SU-DHL-6 (cell line): ENCODE data around the gene DTD2.

ENCODE experiments used
- H2AFZ ChIP-seq: fragments of 200-600 bp; sonication (generic); 2 replicates; pipeline ENCODE4 v1.6.1; 2014; ENCODE audit warnings: low read depth, mild to moderate bottlenecking, moderate library complexity, mixed read lengths, antibody characterized with exemption, low read length; ENCODE audit not compliant: severe bottlenecking
- H3F3A ChIP-seq: fragments of 200-600 bp; shearing (Covaris generic); 2 replicates; pipeline ENCODE4 v1.6.0; 2016; ENCODE audit warnings: antibody characterized with exemption, mild to moderate bottlenecking; ENCODE audit not compliant: insufficient read depth
- H3K27ac ChIP-seq: fragments of 200-600 bp; sonication (generic); 2 replicates; pipeline ENCODE4 v1.5.1; 2016; ENCODE audit warnings: low read depth, mild to moderate bottlenecking, low read length, moderate library complexity, mixed read lengths
- H3K27me3 ChIP-seq: fragments of 200-600 bp; sonication (generic), shearing (Covaris generic); 2 replicates; pipeline ENCODE4 v1.6.0; 2014; ENCODE audit warnings: mild to moderate bottlenecking, low read length
- H3K36me3 ChIP-seq: fragments of 200-600 bp; sonication (generic); 2 replicates; pipeline ENCODE4 v1.6.1; 2014; ENCODE audit warnings: mild to moderate bottlenecking, low read length, mixed read lengths
- H3K4me2 ChIP-seq: fragments of 300-600, 200-600 bp; shearing (Covaris generic), sonication (generic); 2 replicates; pipeline ENCODE4 v1.6.0; 2014; ENCODE audit warnings: low read length, low read depth, mild to moderate bottlenecking; ENCODE audit not compliant: poor library complexity, severe bottlenecking
- H3K4me3 ChIP-seq: fragments of 200-600 bp; sonication (generic); 2 replicates; pipeline ENCODE4 v1.5.1; 2014; ENCODE audit warnings: antibody characterized with exemption, low read length, mild to moderate bottlenecking, mixed read lengths; ENCODE audit not compliant: insufficient read depth, poor library complexity, severe bottlenecking
- H3K79me2 ChIP-seq: fragments of 200-600 bp; sonication (generic); 2 replicates; pipeline ENCODE4 v1.6.1; 2014; ENCODE audit warnings: mild to moderate bottlenecking, low read length, moderate library complexity; ENCODE audit not compliant: insufficient read depth
- H3K9ac ChIP-seq: fragments of 200-600 bp; sonication (generic); 2 replicates; pipeline ENCODE4 v1.7.0; 2014; ENCODE audit warnings: mild to moderate bottlenecking, low read length
- H3K9me2 ChIP-seq: fragments of 200-600 bp; sonication (generic); replicated peaks from 2 replicates; pipeline ENCODE4 v1.6.1; 2014; ENCODE audit warnings: low read length; ENCODE audit not compliant: insufficient read depth
- H3K9me3 ChIP-seq: fragments of 200-600 bp; sonication (generic); 2 replicates; pipeline ENCODE4 v1.6.1; 2014; ENCODE audit warnings: low read length, mixed read lengths; ENCODE audit not compliant: insufficient read depth
- H4K20me1 ChIP-seq: fragments of 200-600 bp; sonication (generic); 2 replicates; pipeline ENCODE4 v1.6.1; 2014; ENCODE audit warnings: low read depth, mild to moderate bottlenecking, antibody characterized with exemption, low read length, moderate library complexity, mixed read lengths
- EZH2phosphoT487 ChIP-seq: fragments of 200-600 bp; sonication (generic), shearing (Covaris generic); conservative IDR thresholded peaks from 2 replicates; pipeline ENCODE4 v1.6.1; 2018; ENCODE audit warnings: mild to moderate bottlenecking, antibody characterized with exemption, low read length, moderate library complexity, mixed read lengths
- TF ChIP-seq, protein P1 (sequence below): fragments of 200-600 bp; sonication (generic); IDR thresholded peaks from one replicate; pipeline ENCODE4 v1.5.1; 2017; ENCODE audit warnings: antibody characterized with exemption, mild to moderate bottlenecking, low read length, moderate library complexity; ENCODE audit not compliant: insufficient read depth, poor library complexity, severe bottlenecking

DTD2 gene

DNA sequence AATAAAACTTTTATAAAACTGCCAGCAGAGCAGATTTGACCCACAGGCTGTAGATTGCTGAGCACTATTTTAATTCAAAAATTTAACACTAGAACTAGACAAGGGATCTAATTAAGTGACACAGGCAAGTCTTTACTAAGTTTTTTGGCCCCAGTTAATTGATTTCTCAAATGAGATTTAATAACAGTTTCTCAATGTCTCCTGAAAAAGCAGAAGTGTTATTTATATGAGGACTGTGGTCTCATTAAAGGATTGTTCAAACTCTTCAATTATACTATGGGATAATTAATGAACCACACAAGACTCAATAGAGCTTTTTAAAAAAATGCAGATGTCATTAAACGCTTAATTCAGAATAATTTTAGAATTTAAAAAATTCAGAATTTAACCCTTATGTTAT, 38.9 kb downstream of the DTD2 start:
- Histone ChIP-seq H3K27me3 (no peaks in the 10 kb centered on the region), H4K20me1 (no peaks in the 10 kb centered on the region), H3K9me3 (no peaks in the 10 kb centered on the region), H3K27ac (no peak overlapping the region), H3K79me2 (peaks cover 5% of the 10 kb centered on the region; the same call in 1 of the 2 replicates), H2AFZ (no peak overlapping the region), H3K36me3 (no peaks in the 10 kb centered on the region), H3F3A (peaks cover 9% of the 10 kb centered on the region; the same call in 1 of the 2 replicates), H3K9ac (no peak overlapping the region; the same call in 1 of the 2 replicates), H3K4me2 (peak overlapping the region; percentile 88), H3K4me3 (no peak overlapping the region), H3K9me2 (no peaks in the 10 kb centered on the region)
- no peak for TF ChIP-seq EZH2phosphoT487
- TF ChIP-seq, protein P1, sequence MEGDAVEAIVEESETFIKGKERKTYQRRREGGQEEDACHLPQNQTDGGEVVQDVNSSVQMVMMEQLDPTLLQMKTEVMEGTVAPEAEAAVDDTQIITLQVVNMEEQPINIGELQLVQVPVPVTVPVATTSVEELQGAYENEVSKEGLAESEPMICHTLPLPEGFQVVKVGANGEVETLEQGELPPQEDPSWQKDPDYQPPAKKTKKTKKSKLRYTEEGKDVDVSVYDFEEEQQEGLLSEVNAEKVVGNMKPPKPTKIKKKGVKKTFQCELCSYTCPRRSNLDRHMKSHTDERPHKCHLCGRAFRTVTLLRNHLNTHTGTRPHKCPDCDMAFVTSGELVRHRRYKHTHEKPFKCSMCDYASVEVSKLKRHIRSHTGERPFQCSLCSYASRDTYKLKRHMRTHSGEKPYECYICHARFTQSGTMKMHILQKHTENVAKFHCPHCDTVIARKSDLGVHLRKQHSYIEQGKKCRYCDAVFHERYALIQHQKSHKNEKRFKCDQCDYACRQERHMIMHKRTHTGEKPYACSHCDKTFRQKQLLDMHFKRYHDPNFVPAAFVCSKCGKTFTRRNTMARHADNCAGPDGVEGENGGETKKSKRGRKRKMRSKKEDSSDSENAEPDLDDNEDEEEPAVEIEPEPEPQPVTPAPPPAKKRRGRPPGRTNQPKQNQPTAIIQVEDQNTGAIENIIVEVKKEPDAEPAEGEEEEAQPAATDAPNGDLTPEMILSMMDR, result no peak

DNA sequence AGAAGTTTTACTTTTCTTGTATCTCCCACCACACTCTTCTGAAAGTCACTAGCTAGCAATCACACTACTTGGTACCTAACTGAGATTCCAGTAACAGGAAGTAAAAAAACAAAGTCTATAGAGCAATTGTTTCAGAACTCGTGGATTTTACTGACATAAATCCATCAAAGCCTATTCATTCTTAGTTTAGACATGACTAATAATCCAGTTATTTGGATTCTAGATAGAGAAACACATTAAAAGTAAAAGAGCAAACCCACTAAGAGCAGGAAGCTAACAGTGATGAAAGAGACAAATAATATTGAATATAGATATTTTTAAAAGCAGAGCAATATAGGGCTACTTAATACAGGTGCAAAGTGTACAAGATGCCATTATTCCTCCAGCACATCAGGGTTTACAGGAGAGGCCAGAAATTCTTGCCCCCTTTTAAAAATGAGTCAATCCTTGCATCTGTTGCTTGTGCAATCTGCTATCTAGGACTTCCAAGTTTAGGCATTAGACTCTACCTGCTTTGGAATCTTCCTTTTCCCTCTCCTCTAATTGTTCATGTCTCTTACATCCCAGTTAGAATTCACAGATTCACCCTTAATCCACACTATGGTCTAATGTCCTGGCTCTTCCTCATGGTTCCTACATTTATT, 43.0 kb downstream of the DTD2 start:
- Histone ChIP-seq H3K27ac (no peak overlapping the region), H3K27me3 (no peaks in the 10 kb centered on the region), H3K4me3 (no peak overlapping the region), H3K36me3 (no peaks in the 10 kb centered on the region), H3F3A (peaks cover 4% of the 10 kb centered on the region; the same call in 1 of the 2 replicates), H4K20me1 (no peaks in the 10 kb centered on the region), H3K79me2 (peaks cover 11% of the 10 kb centered on the region; the same call in 1 of the 2 replicates), H2AFZ (no peak overlapping the region), H3K9me3 (no peaks in the 10 kb centered on the region), H3K4me2 (no peak overlapping the region), H3K9me2 (no peaks in the 10 kb centered on the region), H3K9ac (no peak overlapping the region)
- no peak for TF ChIP-seq EZH2phosphoT487
- TF ChIP-seq, protein P1, result no peak

DNA sequence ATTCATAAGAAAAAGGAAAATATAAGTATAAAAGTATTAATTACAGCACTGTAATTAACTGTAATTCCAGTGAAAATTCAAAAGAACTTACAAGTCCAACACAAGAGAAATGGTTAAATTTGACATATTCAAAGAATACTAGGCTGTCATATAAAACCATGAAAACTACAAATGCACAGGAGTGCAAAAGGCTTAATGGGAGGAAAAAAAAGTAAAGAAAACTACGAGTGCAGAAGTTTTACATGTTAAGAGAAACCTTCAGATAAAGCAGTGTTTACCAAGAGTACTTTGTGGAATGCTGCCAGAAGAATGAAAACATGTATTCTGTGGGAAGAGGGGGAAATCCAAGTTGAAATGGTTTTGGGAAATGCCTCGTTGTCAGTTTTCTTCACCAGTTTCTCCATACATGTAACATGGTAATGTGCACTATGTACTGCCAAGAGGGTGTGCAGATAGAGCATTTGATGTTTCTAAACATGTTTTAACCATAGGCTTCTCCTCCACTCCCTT, 46.0 kb downstream of the DTD2 start:
- H3K9ac ChIP-seq, result no peak overlapping the region
- no peaks in the 10 kb centered on the region for H3K9me3 ChIP-seq
- H2AFZ ChIP-seq, result no peak overlapping the region
- no peak for TF ChIP-seq EZH2phosphoT487
- TF ChIP-seq, protein P1, result no peak
- H3K4me2 ChIP-seq, result peak overlapping the region; percentile 65
- H3K4me3 ChIP-seq, result no peak overlapping the region
- no peaks in the 10 kb centered on the region for H3K36me3 ChIP-seq
- H3K79me2 ChIP-seq, result 0 out of 2 replicates have a peak, but pooled peaks cover 6% of the 10 kb centered on the region
- H3K27ac ChIP-seq, result peak overlapping the region; percentile 66; the same call in 1 of the 2 replicates
- no peaks in the 10 kb centered on the region for H3K27me3 ChIP-seq
- no peaks in the 10 kb centered on the region for H3K9me2 ChIP-seq
- H3F3A ChIP-seq, result peaks cover 4% of the 10 kb centered on the region; the same call in 1 of the 2 replicates
- H4K20me1 ChIP-seq, result no peaks in the 10 kb centered on the region
